Measurements from ENCODE around the gene RBMY1B.
"Not testable (repeated sequence)": the region's sequence is repeated elsewhere in the genome, so short reads cannot be mapped to it uniquely, and the experiment has no call there.

RBMY1B gene

DNA sequence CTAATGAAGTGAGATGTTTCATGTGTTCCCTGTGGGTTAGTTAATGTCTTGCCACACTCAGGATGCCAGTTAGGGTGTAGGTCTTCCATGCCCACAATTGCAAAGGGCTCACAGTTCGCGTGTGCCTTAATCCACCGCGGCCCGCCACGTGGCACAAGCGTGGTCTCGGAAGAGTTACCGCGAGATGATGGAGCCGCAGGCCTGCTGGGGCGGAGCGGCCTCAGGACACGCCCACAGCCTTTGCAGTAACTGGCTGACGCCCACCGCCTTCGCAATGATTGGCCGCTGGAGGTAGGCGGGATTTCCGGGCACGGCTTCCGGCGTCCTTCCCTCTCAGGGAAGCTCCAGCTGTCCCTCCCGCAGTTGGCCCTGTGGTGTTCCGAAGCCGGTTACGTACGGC, at the start of gene RBMY1B:
TSS of gene RBMY1B (plus strand) at position 301 of the 400 bp plus-strand sequence. CDS start 2,013 bp downstream, outside the sequence.
- DNase-seq (ENCODE audit: extremely low spot score); CTCF ChIA-PET; POLR2A ChIA-PET: not testable (repeated sequence)

DNA sequence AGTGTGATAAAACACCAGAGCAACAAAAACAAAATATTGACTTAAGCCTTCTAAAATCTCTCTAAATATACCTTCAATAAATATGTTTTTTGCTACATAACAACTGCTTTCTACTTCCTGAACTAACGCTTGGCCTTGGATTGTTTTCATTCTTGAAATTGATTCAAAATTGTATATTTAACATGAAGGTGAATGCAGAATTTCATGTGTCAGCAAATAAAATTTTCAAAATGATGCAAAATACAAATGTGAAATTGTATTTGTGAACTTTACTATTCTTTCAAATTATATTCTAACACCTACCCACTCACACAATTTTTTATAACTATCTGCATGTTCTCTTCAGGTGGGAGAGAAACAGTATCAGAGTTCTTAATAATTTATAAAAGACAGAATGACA, 48.2 kb upstream of the RBMY1B start:
- CTCF ChIA-PET; POLR2A ChIA-PET; DNase-seq (ENCODE audit: extremely low spot score): not testable (repeated sequence)

GRCh38 chrY:21482967-21483366, 28.2 kb upstream of the RBMY1B start:
- CTCF ChIA-PET: no interaction called here
- POLR2A ChIA-PET: no interaction called here
- TF ChIP-seq, protein P1, sequence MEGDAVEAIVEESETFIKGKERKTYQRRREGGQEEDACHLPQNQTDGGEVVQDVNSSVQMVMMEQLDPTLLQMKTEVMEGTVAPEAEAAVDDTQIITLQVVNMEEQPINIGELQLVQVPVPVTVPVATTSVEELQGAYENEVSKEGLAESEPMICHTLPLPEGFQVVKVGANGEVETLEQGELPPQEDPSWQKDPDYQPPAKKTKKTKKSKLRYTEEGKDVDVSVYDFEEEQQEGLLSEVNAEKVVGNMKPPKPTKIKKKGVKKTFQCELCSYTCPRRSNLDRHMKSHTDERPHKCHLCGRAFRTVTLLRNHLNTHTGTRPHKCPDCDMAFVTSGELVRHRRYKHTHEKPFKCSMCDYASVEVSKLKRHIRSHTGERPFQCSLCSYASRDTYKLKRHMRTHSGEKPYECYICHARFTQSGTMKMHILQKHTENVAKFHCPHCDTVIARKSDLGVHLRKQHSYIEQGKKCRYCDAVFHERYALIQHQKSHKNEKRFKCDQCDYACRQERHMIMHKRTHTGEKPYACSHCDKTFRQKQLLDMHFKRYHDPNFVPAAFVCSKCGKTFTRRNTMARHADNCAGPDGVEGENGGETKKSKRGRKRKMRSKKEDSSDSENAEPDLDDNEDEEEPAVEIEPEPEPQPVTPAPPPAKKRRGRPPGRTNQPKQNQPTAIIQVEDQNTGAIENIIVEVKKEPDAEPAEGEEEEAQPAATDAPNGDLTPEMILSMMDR (IDR thresholded peaks at IDR 0.05; ENCODE audit: control extremely low read depth, extremely low read depth, low read depth, missing control alignments): no peak
- DNase-seq (ENCODE audit: extremely low spot score): no peak

DNA sequence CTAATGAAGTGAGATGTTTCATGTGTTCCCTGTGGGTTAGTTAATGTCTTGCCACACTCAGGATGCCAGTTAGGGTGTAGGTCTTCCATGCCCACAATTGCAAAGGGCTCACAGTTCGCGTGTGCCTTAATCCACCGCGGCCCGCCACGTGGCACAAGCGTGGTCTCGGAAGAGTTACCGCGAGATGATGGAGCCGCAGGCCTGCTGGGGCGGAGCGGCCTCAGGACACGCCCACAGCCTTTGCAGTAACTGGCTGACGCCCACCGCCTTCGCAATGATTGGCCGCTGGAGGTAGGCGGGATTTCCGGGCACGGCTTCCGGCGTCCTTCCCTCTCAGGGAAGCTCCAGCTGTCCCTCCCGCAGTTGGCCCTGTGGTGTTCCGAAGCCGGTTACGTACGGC, 23.4 kb downstream of the RBMY1B start, which contains the start of gene RBMY1A1:
TSS of gene RBMY1A1 (plus strand) at position 301 of the 400 bp plus-strand sequence. CDS start 2,013 bp downstream, outside the sequence.
- CTCF ChIA-PET; DNase-seq (ENCODE audit: extremely low spot score); POLR2A ChIA-PET: not testable (repeated sequence)

DNA sequence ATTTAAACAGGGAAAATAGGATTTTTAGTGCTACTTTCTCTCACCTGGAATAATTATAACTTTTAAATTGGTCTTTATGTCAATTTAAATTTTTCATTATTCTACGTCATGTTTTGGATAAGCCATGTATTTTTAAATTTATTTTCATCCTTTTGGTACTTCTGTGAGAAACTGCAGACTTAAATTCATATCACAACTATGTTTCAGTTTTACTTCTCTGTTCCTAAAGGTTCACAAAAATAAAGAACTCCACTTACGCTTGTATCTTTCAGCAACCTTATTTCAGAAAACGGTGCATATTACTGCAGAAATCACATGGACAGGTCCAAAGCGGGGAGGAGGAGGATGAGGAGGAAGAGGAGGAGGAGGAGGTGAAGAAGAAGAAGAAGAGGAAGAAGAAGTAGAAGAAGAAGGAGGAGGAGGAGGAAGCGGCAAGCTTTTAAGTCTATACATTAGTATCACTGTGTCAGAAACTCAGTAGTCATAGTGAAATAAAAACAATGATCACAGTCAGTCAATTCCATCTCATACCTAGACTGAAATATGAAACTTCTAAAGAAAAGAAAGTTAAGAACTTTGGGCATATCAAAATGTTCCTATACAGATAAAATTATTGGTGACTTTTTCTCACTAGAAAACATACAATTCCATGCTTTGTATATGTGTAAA, 48.3 kb downstream of the RBMY1B start:
- CTCF ChIA-PET, POLR2A ChIA-PET: not testable (repeated sequence)

More for the DNA sequence above, 48.3 kb downstream of the RBMY1B start:
- not testable (repeated sequence) for DNase-seq (ENCODE audit: extremely low spot score)

All from GM10248 (cell line).